ENCODE data around the gene GOSR1. TPM values are rescaled to one million over a fixed set of nuclear protein-coding genes. Genes with fewer than 3 reads are reported as not detected.

GOSR1 gene
- total and polyA plus RNA-seq, 2 donors (not counting 3 experiments of a cell fraction or from before 2014, with no cell fraction given): 13.8 to 41.0 TPM

- intact Hi-C loops (cut with micrococcal nuclease): loop anchor here (10.0 kb wide), 1 partner anchor 176 kb away; no protein-coding TSS in a partner anchor
- no peak overlapping the region for H3K4me3 ChIP-seq (replicated peaks in 1 of 3; ENCODE audit: insufficient read depth in 1 of 3, low read depth in 1 of 3, low read length in 3 of 3)
- POLR2A ChIA-PET: no interaction called here
- peaks cover 12% of the 10 kb centered on the region for H3K4me1 ChIP-seq (ENCODE audit: control insufficient read depth, extremely low read depth, insufficient read depth, low read length)
- no peaks in the 10 kb centered on the region for H3K79me2 ChIP-seq (ENCODE audit: control insufficient read depth, insufficient read depth, low read length)
- H3K9me1 ChIP-seq (replicated peaks; ENCODE audit: control insufficient read depth, extremely low read depth, insufficient read depth, low read length): no peaks in the 10 kb centered on the region
- no peaks in the 10 kb centered on the region for H3K27me3 ChIP-seq (ENCODE audit: control insufficient read depth in 2 of 2, insufficient read depth in 2 of 2, low read length in 2 of 2)
- CTCF ChIA-PET: interaction anchor here (0.9 to 2.3 kb wide), 2 partner anchors 10 to 42 kb away, joined by 4 to 7 read pairs; partner anchors contain the start of gene GOSR1
- H3K9me3 ChIP-seq (replicated peaks; ENCODE audit: control insufficient read depth, insufficient read depth, low read length): no peaks in the 10 kb centered on the region
- H4K20me1 ChIP-seq (replicated peaks; ENCODE audit: control insufficient read depth, extremely low read depth, insufficient read depth, low read length): no peaks in the 10 kb centered on the region
- H3K27ac ChIP-seq (ENCODE audit: insufficient read depth, low read depth, low read length): peak overlapping the region; percentile 58
- BruUV-seq (replicated peaks): no TSS peak
- peak overlapping the region; percentile 74 for H3K9ac ChIP-seq (replicated peaks; ENCODE audit: extremely low read depth, insufficient read depth, low read length)
- FAIRE-seq: no peak
- DNase-seq (ENCODE audit: low read depth, low spot score): no peak
- no peak overlapping the region for H2AFZ ChIP-seq (ENCODE audit: low read depth, low read length)
- dilution Hi-C loops (cut with MboI; ENCODE audit: extremely low pct_ligation_motif_present, low sequenced_read_pairs): no loop called here
- peak overlapping the region; percentile 66 for H3K4me2 ChIP-seq (ENCODE audit: insufficient read depth, low read length)
- TF ChIP-seq FOS (IDR thresholded peaks at IDR 0.05; ENCODE audit: borderline replicate concordance, insufficient read depth, low read length): no peak
- no peak for TF ChIP-seq POLR2A (IDR thresholded peaks at IDR 0.05; ENCODE audit: low read depth, low read length)
- H3K36me3 ChIP-seq (ENCODE audit: control insufficient read depth in 2 of 2, extremely low read depth in 1 of 2, insufficient read depth in 2 of 2, low read length in 2 of 2): peaks cover 5 to 10% of the 10 kb centered on the region in 2 experiments
Observed at GRCh38 chr17:30519166-30519565, 42.0 kb downstream of the GOSR1 start.

GRCh38 chr17:30519707-30520106, 42.5 kb downstream of the GOSR1 start:
- ChIA-PET CTCF (interaction anchor here (0.9 kb wide), 1 partner anchor 179 kb away, joined by 4 read pairs; no protein-coding TSS in a partner anchor), POLR2A (no interaction called here)
- dilution Hi-C loops (cut with MboI; ENCODE audit: extremely low pct_ligation_motif_present, low sequenced_read_pairs) (no loop called here), intact Hi-C loops (cut with micrococcal nuclease) (loop anchor here (10.0 kb wide), 1 partner anchor 175 kb away; no protein-coding TSS in a partner anchor)
- TF ChIP-seq MAX (IDR thresholded peaks at IDR 0.05; ENCODE audit: insufficient read depth, insufficient read length) (no peak), MYC (IDR thresholded peaks at IDR 0.05; ENCODE audit: low read depth, low read length) (no peak), POLR2A (IDR thresholded peaks at IDR 0.05; ENCODE audit: low read depth, low read length) (no peak), GATA2 (IDR thresholded peaks at IDR 0.05; ENCODE audit: insufficient read depth, insufficient read length, low read depth, low read length) (no peak), EZH2 (IDR thresholded peaks at IDR 0.05; ENCODE audit: borderline replicate concordance, low read depth, low read length, severe bottlenecking) (no peak), FOS (IDR thresholded peaks at IDR 0.05; ENCODE audit: borderline replicate concordance, insufficient read depth, low read length) (peak; percentile 30), POLR2AphosphoS5 (IDR thresholded peaks at IDR 0.05; ENCODE audit: insufficient read depth, low read depth, low read length) (no peak), JUN (IDR thresholded peaks at IDR 0.05; ENCODE audit: borderline replicate concordance, insufficient read depth, insufficient read length, low read depth) (peak; percentile 61), CTCF (IDR thresholded peaks at IDR 0.05; ENCODE audit: extremely low read depth in 1 of 2, insufficient read depth in 1 of 2, low read depth in 1 of 2, low read length in 2 of 2) (no peak)
- Histone ChIP-seq H4K20me1 (replicated peaks; ENCODE audit: control insufficient read depth, extremely low read depth, insufficient read depth, low read length) (no peaks in the 10 kb centered on the region), H3K36me3 (ENCODE audit: control insufficient read depth in 2 of 2, extremely low read depth in 1 of 2, insufficient read depth in 2 of 2, low read length in 2 of 2) (peaks cover 5 to 10% of the 10 kb centered on the region in 2 experiments), H3K9ac (replicated peaks; ENCODE audit: extremely low read depth, insufficient read depth, low read length) (peak overlapping the region; percentile 74), H3K4me1 (ENCODE audit: control insufficient read depth, extremely low read depth, insufficient read depth, low read length) (peaks cover 12% of the 10 kb centered on the region), H3K4me3 (replicated peaks in 1 of 3; ENCODE audit: insufficient read depth in 1 of 3, low read depth in 1 of 3, low read length in 3 of 3) (no peak overlapping the region), H3K4me2 (ENCODE audit: insufficient read depth, low read length) (peak overlapping the region; percentile 66), H3K27me3 (ENCODE audit: control insufficient read depth in 2 of 2, insufficient read depth in 2 of 2, low read length in 2 of 2) (no peaks in the 10 kb centered on the region), H3K79me2 (ENCODE audit: control insufficient read depth, insufficient read depth, low read length) (no peaks in the 10 kb centered on the region), H2AFZ (ENCODE audit: low read depth, low read length) (no peak overlapping the region), H3K9me1 (replicated peaks; ENCODE audit: control insufficient read depth, extremely low read depth, insufficient read depth, low read length) (no peaks in the 10 kb centered on the region), H3K27ac (ENCODE audit: insufficient read depth, low read depth, low read length) (peak overlapping the region; percentile 58), H3K9me3 (replicated peaks; ENCODE audit: control insufficient read depth, insufficient read depth, low read length) (no peaks in the 10 kb centered on the region)
- no TSS peak for BruUV-seq (replicated peaks)
- FAIRE-seq (peak; percentile 69), DNase-seq (ENCODE audit: low read depth, low spot score) (peak; percentile 90)
